ENCODE measurements around the gene SRXN1.

- TF ChIP-seq EZH2phosphoT487 (IDR thresholded peaks at IDR 0.05; ENCODE audit: insufficient read depth, low read depth) (no peak), EZH2 (IDR thresholded peaks at IDR 0.05; ENCODE audit: insufficient read depth, poor library complexity, severe bottlenecking) (peak; percentile 85)
Measured at GRCh38 chr20:608970-609369, 44.0 kb downstream of the SRXN1 start.
